Activated naive CD8-positive, alpha-beta T cell treated with anti-CD3 and anti-CD28 coated beads for 36 hours (primary cell): Measurements from ENCODE around the gene ISCA2. TPM values are rescaled to one million over a fixed set of nuclear protein-coding genes. Genes with fewer than 3 reads are reported as not detected.
"Not testable (repeated sequence)": the region's sequence is repeated elsewhere in the genome, so short reads cannot be mapped to it uniquely, and the experiment has no call there.

Experiments
- DNase-seq: peaks from one replicate; pipeline ENCODE4 v3.0.0; 2021
- H3K27ac Mint-ChIP-seq: one replicate; pipeline ENCODE4 v1.8.0; 2022; ENCODE audit warnings: mild to moderate bottlenecking, moderate library complexity, mixed read lengths
- H3K27me3 Mint-ChIP-seq: one replicate; pipeline ENCODE4 v1.8.0; 2022; ENCODE audit warnings: mild to moderate bottlenecking, mixed read lengths
- H3K36me3 Mint-ChIP-seq: one replicate; pipeline ENCODE4 v1.8.0; 2021; ENCODE audit warnings: mild to moderate bottlenecking, mixed read lengths
- H3K4me1 Mint-ChIP-seq: one replicate; pipeline ENCODE4 v1.8.0; 2021; ENCODE audit warnings: mixed read lengths
- H3K4me3 Mint-ChIP-seq: one replicate; pipeline ENCODE4 v1.8.0; 2022; ENCODE audit warnings: mild to moderate bottlenecking, moderate library complexity, mixed read lengths
- H3K9me3 Mint-ChIP-seq: one replicate; pipeline ENCODE4 v1.8.0; 2022; ENCODE audit warnings: mixed read lengths
- total RNA-seq, 2 experiments: library from RNA; stranded (reverse); gene quantifications; one replicate each; pipeline ENCODE4 v1.2.3, GENCODE V29; 2021

ISCA2 gene
- total RNA-seq, 2 experiments from 2014 or later, result 29.7 to 31.0 TPM

GRCh38 chr14:74525361-74525851 is 31.8 kb downstream of the ISCA2 start:
- DNase-seq, result no peak
- no peak overlapping the region for H3K4me3 Mint-ChIP-seq
- no peaks in the 10 kb centered on the region for H3K9me3 Mint-ChIP-seq
- no peaks in the 10 kb centered on the region for H3K36me3 Mint-ChIP-seq
- H3K27me3 Mint-ChIP-seq, result no peaks in the 10 kb centered on the region
- H3K4me1 Mint-ChIP-seq, result no peaks in the 10 kb centered on the region
- H3K27ac Mint-ChIP-seq, result no peak overlapping the region

- no peak for DNase-seq
- H3K27ac Mint-ChIP-seq, result no peak overlapping the region
- no peak overlapping the region for H3K4me3 Mint-ChIP-seq
- no peaks in the 10 kb centered on the region for H3K36me3 Mint-ChIP-seq
- H3K9me3 Mint-ChIP-seq, result no peaks in the 10 kb centered on the region
- H3K27me3 Mint-ChIP-seq, result no peaks in the 10 kb centered on the region
- H3K4me1 Mint-ChIP-seq, result no peaks in the 10 kb centered on the region
Measured at GRCh38 chr14:74526854-74527585, 33.5 kb downstream of the ISCA2 start.

DNA sequence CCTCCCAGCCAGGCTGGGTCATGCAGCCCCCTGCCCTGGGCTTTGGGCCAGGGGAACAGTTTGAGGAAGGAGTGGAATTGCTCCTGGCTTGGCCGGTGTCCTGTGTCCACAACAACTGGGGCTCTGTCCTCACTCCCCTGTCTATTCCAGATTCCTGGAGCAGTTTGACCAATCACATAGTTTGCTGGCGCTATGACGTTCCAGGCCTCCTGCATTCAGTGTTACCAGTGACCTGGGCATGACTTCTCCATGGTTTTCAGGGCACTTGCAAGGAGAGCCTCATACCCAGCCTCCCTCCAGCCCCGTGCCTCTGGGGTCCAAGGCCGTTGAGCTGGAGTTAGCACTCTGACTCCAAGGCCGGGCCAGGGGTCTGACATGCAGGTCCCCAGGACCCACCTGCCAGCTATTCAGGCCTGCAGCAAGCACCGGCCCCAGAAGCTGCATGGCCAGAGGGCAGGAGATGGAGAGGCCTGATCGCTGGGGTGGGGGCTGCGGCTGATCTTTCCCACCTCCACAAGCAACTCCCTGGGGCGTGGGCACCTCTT is 34.2 kb downstream of the ISCA2 start:
- H3K27me3 Mint-ChIP-seq, result no peaks in the 10 kb centered on the region
- no peaks in the 10 kb centered on the region for H3K4me1 Mint-ChIP-seq
- no peak overlapping the region for H3K4me3 Mint-ChIP-seq
- H3K36me3 Mint-ChIP-seq, result no peaks in the 10 kb centered on the region
- H3K9me3 Mint-ChIP-seq, result no peaks in the 10 kb centered on the region
- no peak for DNase-seq
- H3K27ac Mint-ChIP-seq, result no peak overlapping the region

GRCh38 chr14:74528406-74528805 is 34.8 kb downstream of the ISCA2 start:
- no peaks in the 10 kb centered on the region for H3K27me3 Mint-ChIP-seq
- no peaks in the 10 kb centered on the region for H3K36me3 Mint-ChIP-seq
- H3K4me1 Mint-ChIP-seq, result no peaks in the 10 kb centered on the region

DNA sequence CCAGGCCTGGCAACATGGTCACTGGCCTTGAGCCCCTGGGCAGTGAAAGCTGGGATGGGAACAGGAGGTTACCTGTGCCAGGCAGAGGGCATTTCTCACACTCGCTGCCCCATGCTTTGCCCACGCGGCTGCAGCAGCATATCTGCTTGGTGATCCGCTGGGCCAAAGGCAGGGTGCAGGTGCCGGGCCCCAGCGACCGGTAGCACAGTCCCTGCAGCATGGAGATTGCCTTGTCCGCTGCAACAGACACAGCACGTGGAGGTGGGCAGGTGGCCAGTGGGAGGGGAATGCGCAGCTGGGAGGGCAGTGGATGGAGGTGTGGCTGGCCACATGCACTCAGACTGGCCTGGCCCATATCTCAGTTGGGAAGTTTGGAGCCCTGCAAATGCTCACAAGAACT is 35.3 kb downstream of the ISCA2 start:
- H3K36me3 Mint-ChIP-seq, result no peaks in the 10 kb centered on the region
- DNase-seq, result no peak

More at GRCh38 chr14:74528406-74528805, 34.8 kb downstream of the ISCA2 start:
- no peak overlapping the region for H3K27ac Mint-ChIP-seq
- no peaks in the 10 kb centered on the region for H3K9me3 Mint-ChIP-seq
- no peak for DNase-seq
- no peak overlapping the region for H3K4me3 Mint-ChIP-seq

DNA sequence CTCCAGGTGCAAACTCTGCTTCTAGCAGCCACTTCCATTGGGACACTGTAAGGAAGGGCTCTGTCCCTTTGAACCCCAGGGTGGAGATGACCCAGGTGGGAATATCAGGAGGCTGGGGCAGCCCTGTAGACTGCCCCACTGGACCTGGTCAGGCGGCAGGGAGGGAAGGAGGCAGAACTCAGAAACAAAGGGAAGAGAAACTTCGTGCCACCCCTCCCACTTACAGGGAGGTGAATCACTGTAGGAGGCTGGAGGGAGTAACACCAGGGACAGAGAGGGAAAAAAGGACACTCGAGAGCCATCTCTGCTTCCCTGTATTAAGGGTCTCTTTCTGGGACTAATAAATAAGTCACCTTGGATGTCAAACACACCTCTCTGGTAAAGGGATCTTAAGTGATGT is 37.4 kb downstream of the ISCA2 start:
- H3K4me3 Mint-ChIP-seq, result no peak overlapping the region
- H3K36me3 Mint-ChIP-seq, result no peaks in the 10 kb centered on the region
- H3K27me3 Mint-ChIP-seq, result no peaks in the 10 kb centered on the region
- no peak overlapping the region for H3K27ac Mint-ChIP-seq
- H3K9me3 Mint-ChIP-seq, result no peaks in the 10 kb centered on the region
- peaks cover 4% of the 10 kb centered on the region for H3K4me1 Mint-ChIP-seq
- no peak for DNase-seq

More for the DNA sequence above, 35.3 kb downstream of the ISCA2 start:
- no peaks in the 10 kb centered on the region for H3K27me3 Mint-ChIP-seq
- no peak overlapping the region for H3K4me3 Mint-ChIP-seq
- no peaks in the 10 kb centered on the region for H3K9me3 Mint-ChIP-seq
- no peak overlapping the region for H3K27ac Mint-ChIP-seq
- peaks cover 4% of the 10 kb centered on the region for H3K4me1 Mint-ChIP-seq

DNA sequence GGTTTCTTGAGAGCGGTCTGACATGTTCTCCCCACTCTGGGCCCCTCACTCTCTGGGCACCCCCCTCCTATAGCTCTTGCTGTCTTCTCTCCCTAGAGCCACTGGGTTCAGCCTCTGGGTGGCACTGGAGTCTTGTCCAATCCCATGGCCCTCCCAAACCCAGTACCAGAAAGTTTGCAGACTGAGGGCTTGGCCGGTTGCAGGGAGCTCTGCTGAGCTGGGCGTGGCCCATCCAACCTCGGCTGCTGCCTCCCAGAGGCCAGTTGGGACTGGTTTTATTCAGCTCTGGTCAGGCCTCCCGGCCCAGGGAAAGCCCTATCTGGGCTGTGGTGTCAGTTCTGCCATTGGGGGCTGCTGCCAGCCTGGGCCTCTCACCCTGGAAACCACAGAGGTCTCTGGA is 37.9 kb downstream of the ISCA2 start:
- no peaks in the 10 kb centered on the region for H3K36me3 Mint-ChIP-seq
- no peaks in the 10 kb centered on the region for H3K9me3 Mint-ChIP-seq
- no peak for DNase-seq
- no peaks in the 10 kb centered on the region for H3K27me3 Mint-ChIP-seq
- no peak overlapping the region for H3K4me3 Mint-ChIP-seq
- H3K4me1 Mint-ChIP-seq, result peaks cover 4% of the 10 kb centered on the region
- H3K27ac Mint-ChIP-seq, result no peak overlapping the region

DNA sequence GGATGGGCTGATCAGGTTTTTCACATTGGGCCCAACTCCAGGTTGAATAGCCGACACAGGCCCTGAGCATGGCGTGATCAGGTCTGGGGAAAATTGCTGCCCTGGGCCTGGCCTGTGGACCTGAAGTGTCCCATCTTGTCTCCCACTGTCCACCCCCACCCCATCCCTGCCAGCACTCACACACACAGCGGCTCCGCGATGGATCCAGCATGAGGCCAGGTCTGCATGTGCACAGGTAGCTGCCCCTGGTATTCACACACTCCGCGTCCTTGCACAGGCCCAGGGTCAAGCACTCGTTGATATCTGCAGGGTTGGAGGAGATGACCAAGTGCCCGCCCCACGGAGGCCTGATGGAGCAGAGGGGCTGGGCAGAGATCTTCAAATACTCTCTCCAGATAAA is 38.7 kb downstream of the ISCA2 start:
- Mint-ChIP-seq H3K9me3 (no peaks in the 10 kb centered on the region), H3K4me1 (peaks cover 4% of the 10 kb centered on the region), H3K4me3 (no peak overlapping the region), H3K27me3 (no peaks in the 10 kb centered on the region), H3K36me3 (no peaks in the 10 kb centered on the region), H3K27ac (no peak overlapping the region)
- DNase-seq, result no peak

GRCh38 chr14:74533576-74533975 is 40.0 kb downstream of the ISCA2 start:
- Mint-ChIP-seq H3K4me1 (peaks cover 4% of the 10 kb centered on the region), H3K36me3 (no peaks in the 10 kb centered on the region), H3K4me3 (no peak overlapping the region), H3K9me3 (no peaks in the 10 kb centered on the region), H3K27me3 (no peaks in the 10 kb centered on the region), H3K27ac (no peak overlapping the region)
- no peak for DNase-seq

DNA sequence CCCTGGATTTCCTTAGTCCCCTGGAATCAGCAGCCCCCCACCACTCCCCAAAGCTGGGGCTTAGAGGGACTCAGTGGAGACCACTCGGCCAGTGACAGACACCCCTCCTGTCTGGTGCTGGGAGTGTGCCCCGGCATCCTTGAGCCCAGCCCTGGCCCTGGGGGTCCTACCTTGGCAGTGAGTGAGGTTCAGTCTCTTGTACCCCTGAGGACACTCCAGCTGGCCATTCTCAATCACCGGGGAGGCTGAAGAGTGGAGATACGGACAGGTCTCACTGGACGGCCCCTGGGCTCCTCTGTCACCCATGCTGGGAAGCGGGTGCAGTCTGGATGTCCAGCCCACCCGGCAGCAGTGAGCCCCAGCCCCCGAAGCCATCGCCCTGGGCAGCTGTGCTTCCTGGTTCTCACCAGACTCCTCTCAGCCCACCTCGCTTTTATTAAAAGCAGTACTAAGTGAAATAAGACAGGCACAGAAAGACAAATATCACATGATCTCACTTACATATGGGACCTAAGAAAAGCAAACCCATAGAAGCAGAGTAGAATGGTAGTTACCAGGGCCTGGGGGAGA is 42.3 kb downstream of the ISCA2 start:
- Mint-ChIP-seq H3K4me3 (no peak overlapping the region), H3K27ac (no peak overlapping the region), H3K36me3 (no peaks in the 10 kb centered on the region), H3K27me3 (no peaks in the 10 kb centered on the region), H3K4me1 (peaks cover 4% of the 10 kb centered on the region), H3K9me3 (no peaks in the 10 kb centered on the region)
- DNase-seq, result no peak

- not testable (repeated sequence) for H3K4me1 Mint-ChIP-seq, H3K4me3 Mint-ChIP-seq, DNase-seq, H3K36me3 Mint-ChIP-seq, H3K27me3 Mint-ChIP-seq, H3K9me3 Mint-ChIP-seq, H3K27ac Mint-ChIP-seq
Measured at GRCh38 chr14:74536336-74536735, 42.8 kb downstream of the ISCA2 start.

DNA sequence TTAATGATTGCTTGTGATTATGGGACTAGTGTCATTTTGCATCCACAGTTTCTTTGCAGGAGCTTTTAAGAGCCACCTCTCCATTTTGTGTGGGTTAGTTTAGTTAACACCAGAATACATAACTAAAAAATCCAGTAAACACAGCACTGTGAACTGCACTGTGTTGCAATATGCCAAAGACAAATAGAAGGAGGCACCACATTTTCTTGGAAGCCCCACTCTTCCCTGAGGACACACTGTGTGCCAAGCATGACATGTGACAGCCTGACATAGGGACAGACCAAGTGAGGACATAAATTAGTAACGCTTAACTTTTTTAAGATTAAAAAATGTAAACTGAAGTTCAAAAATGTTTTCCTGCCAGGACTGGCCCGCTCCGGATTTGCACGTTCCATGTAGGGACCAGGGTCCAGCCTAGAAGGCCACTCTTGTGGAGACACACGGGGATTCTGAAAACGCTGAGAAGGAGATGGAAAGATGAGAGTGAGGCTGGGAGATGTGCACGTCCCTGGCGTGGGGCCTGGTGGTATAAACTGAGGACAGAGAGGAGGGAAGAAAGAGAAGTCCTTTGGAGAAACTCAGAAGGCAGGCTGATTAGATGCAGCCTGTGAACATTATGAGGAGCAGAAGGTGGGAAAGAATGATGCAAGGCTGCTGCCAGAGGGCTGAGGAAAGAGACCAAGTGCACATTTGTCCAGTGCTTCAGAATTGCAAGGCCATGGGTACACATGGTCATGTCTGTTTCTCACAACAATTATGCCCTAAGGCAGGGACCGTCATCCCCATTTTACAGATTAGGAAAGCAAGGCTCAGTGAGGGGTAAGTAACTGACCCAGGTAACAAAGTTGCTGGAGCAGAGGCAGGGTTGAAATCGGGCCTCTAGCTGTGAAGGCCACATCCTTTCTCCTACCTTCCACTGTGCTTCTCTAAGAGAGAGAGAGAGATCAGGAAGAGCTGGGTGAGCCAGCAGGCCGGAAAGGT is 45.1 kb downstream of the ISCA2 start:
- Mint-ChIP-seq H3K27ac (no peak overlapping the region), H3K4me3 (no peak overlapping the region)

GRCh38 chr14:74539503-74539902 is 45.9 kb downstream of the ISCA2 start:
- DNase-seq, result no peak
- Mint-ChIP-seq H3K27me3 (peaks cover 6% of the 10 kb centered on the region), H3K36me3 (no peaks in the 10 kb centered on the region), H3K4me1 (no peaks in the 10 kb centered on the region), H3K27ac (no peak overlapping the region), H3K9me3 (no peaks in the 10 kb centered on the region), H3K4me3 (no peak overlapping the region)

More for the DNA sequence above, 45.1 kb downstream of the ISCA2 start:
- no peak for DNase-seq
- no peaks in the 10 kb centered on the region for H3K36me3 Mint-ChIP-seq
- no peaks in the 10 kb centered on the region for H3K9me3 Mint-ChIP-seq
- H3K27me3 Mint-ChIP-seq, result peaks cover 3% of the 10 kb centered on the region
- H3K4me1 Mint-ChIP-seq, result peaks cover 2% of the 10 kb centered on the region

DNA sequence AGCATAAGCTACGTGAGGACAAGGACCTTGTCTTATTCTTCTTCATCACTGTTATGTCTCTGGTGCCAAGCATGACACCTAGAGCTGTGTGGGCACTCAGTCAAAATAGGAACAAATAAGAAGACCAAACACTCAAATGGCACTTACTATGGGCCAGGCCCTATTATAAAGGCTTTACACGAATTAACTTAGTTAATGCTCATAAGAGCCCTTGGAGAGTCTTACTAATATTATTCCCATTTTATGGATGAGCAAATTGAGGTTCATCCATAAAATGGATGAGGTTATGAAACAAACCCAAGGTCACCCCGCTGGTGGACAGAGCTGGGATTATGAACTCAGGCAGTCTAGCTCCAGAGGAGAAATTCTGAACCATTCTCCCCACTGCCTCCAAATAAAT is 47.7 kb downstream of the ISCA2 start:
- no peak overlapping the region for H3K4me3 Mint-ChIP-seq
- H3K9me3 Mint-ChIP-seq, result no peaks in the 10 kb centered on the region
- DNase-seq, result no peak
- peaks cover 6% of the 10 kb centered on the region for H3K27me3 Mint-ChIP-seq
- H3K4me1 Mint-ChIP-seq, result no peaks in the 10 kb centered on the region
- H3K36me3 Mint-ChIP-seq, result no peaks in the 10 kb centered on the region
- no peak overlapping the region for H3K27ac Mint-ChIP-seq
